ENCODE data around the gene PTCHD1.

DNA sequence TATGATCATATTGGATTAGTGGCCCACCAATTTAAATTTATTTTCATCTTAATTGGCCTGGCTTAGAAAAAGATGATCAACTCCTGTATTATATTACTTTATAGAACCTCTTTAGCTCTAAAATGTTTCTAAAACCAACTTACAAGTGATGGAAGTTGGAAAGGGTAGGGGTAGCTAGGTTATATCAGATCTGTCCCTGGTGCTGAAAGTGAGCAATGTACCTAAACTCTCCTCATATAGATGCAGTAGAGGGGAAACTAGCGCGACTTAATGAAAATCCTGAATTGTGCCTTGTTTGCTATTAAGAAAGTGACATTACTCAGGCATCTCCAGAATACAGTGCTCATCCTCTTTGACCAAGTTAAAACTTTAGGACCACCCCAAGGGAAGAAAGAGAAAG, 7.5 kb upstream of the PTCHD1 start:
- TF ChIP-seq CTCF (IDR thresholded peaks at IDR 0.05; ENCODE audit: poor library complexity, severe bottlenecking), result no peak
- TF ChIP-seq EP300 (conservative IDR thresholded peaks at IDR 0.05; ENCODE audit: poor library complexity, severe bottlenecking), result no peak
- TF ChIP-seq MXI1 (conservative IDR thresholded peaks at IDR 0.05; ENCODE audit: poor library complexity, severe bottlenecking), result no peak
